Stomach (tissue), 9 donors: ENCODE data around the gene PCDHGC5. TPM values are rescaled to one million over a fixed set of nuclear protein-coding genes. Genes with fewer than 3 reads are reported as not detected.
A peak's percentile ranks its signal among the peaks of the same experiment; 100 is the strongest.

Experiments used
- DNase-seq, 2 donors: peaks; one replicate each; pipeline versions ENCODE4 v3.0.0 to v3.0.0-alpha.2; 2013 to 2019
- H3K27ac ChIP-seq, 5 donors: fragments of 200-600 bp in 4 of 5; sonication (generic) in 4 of 5; one replicate each; pipeline ENCODE4 v1.5.1; 2013 to 2019; ENCODE audit warnings: mild to moderate bottlenecking in 1 of 5, moderate library complexity in 1 of 5
- H3K27me3 ChIP-seq, 3 donors: fragments of 200-600 bp; sonication (generic); one replicate each; pipeline ENCODE4 v1.5.1; 2017 to 2019; ENCODE audit warnings: mixed run types in 1 of 3
- H3K36me3 ChIP-seq, 4 donors: fragments of 200-600 bp; sonication (generic); 1 replicate in 3 of 4; 2 replicates in 1 of 4; pipeline ENCODE4 v1.5.1; 2016 to 2019
- H3K4me1 ChIP-seq, 4 donors: fragments of 200-600 bp; sonication (generic); one replicate each; pipeline ENCODE4 v1.5.1; 2016 to 2019
- H3K4me3 ChIP-seq, 4 donors: fragments of 200-600 bp; sonication (generic) in 3 of 4; one replicate each; pipeline ENCODE4 v1.5.1; 2016 to 2019; ENCODE audit warnings: mild to moderate bottlenecking in 1 of 4
- H3K9me3 ChIP-seq, 4 donors: fragments of 200-600 bp; sonication (generic); one replicate each; pipeline ENCODE4 v1.5.1; 2016 to 2019
- CTCF ChIP-seq, 7 experiments: fragments of 450-650 bp in 4 of 7; fragments of 200-600 bp in 3 of 7; sonication (generic) in 3 of 7; IDR thresholded peaks; one replicate each; pipeline ENCODE4 v1.5.1; 2016 to 2019; ENCODE audit warnings: antibody characterized with exemption in 7 of 7, control low read depth in 2 of 7, mild to moderate bottlenecking in 1 of 7
- EP300 ChIP-seq: sonication (generic); formaldehyde crosslinking; IDR thresholded peaks from one replicate; pipeline ENCODE4 v1.6.1; 2017; ENCODE audit warnings: antibody characterized with exemption
- POLR2A ChIP-seq, 4 donors: fragments of 450-650 bp; IDR thresholded peaks; one replicate each; pipeline ENCODE4 v1.6.1; 2016; ENCODE audit warnings: antibody characterized with exemption in 4 of 4, control low read depth in 2 of 4, mild to moderate bottlenecking in 1 of 4, moderate library complexity in 1 of 4
- POLR2AphosphoS5 ChIP-seq, 3 donors: sonication (generic); formaldehyde crosslinking; IDR thresholded peaks; one replicate each; pipeline ENCODE4 v1.6.1; 2016; ENCODE audit warnings: antibody characterized with exemption in 3 of 3
- whole genome bisulfite sequencing, 5 donors: extraction: QIAGEN DNeasy Blood & Tissue Kit in 3 of 5; methylation state at CpG; one replicate each; pipeline versions ENCODE4 v1.1.5 to v1.1.7; 2013 to 2018; 5-methylcytosine and 5-hydroxymethylcytosine counted together
- intact Hi-C: fragments of 100-400 bp; cut with DNase I; formaldehyde crosslinking; loops from one replicate; pipeline ENCODE4 v1.15.1; 2023; ENCODE audit warnings: low total_unique reads
- polyA plus RNA-seq, 3 donors: library from polyadenylated mRNA; stranded (reverse); fragments of 200-250 nt; gene quantifications; one replicate each; pipeline ENCODE4 v1.2.3, GENCODE V29; 2013
- total RNA-seq, 5 donors: library from RNA; depleted of rRNA; stranded (reverse); fragments of >200 nt; gene quantifications; one replicate each; pipeline versions ENCODE4 v1.1.0 to v1.2.3, GENCODE V29; 2014 to 2016
- donor health status: healthy with polysubstance abuse.
- donor health status: Bipolar disorder and iron deficiency.
- donor health status: healthy.

The PCDHGC5 gene
- total and polyA plus RNA-seq, 8 donors: 0.08 to 3.5 (median 2.0) TPM; not detected in 3

GRCh38 chr5:141477044-141477575 is 11.8 kb upstream of the PCDHGC5 start:
- H3K27ac ChIP-seq: peak overlapping the region in 4 of 5 donors; percentile 82 to 92 (median 88)
- no peaks in the 10 kb centered on the region for H3K9me3 ChIP-seq
- no peak for DNase-seq
- TF ChIP-seq EP300 (no peak), CTCF (IDR thresholded peaks at IDR 0.05) (no peak), POLR2AphosphoS5 (IDR thresholded peaks at IDR 0.05) (no peak), POLR2A (IDR thresholded peaks at IDR 0.05) (no peak)
- intact Hi-C loops: loop anchor here (10.0 kb wide), 1 partner anchor 48 kb away; no protein-coding TSS in a partner anchor
- peaks cover 17 to 65% (median 53%) of the 10 kb centered on the region in 4 donors for H3K4me1 ChIP-seq
- no peaks in the 10 kb centered on the region for H3K36me3 ChIP-seq
- peak overlapping the region; percentile 58 to 70 (median 64) for H3K4me3 ChIP-seq
- 26 to 34% (median 28%) methylated on average over 16 to 24 of the region's 24 CpGs for WGBS, 5 donors
- peaks cover 0 to 41% (median 21%) of the 10 kb centered on the region in 3 donors for H3K27me3 ChIP-seq

GRCh38 chr5:141477815-141478214 is 11.1 kb upstream of the PCDHGC5 start:
- Histone ChIP-seq H3K9me3 (no peaks in the 10 kb centered on the region), H3K27ac (peak overlapping the region in 1 of 5 donors; percentile 92), H3K27me3 (peaks cover 0 to 45% (median 21%) of the 10 kb centered on the region in 3 donors), H3K36me3 (no peaks in the 10 kb centered on the region), H3K4me3 (peak overlapping the region; percentile 58 to 70 (median 64)), H3K4me1 (peaks cover 17 to 65% (median 53%) of the 10 kb centered on the region in 4 donors)
- no peak for DNase-seq
- 30 to 54% (median 43%) methylated on average over 7 to 13 of the region's 13 CpGs for WGBS, 5 donors
- intact Hi-C loops: loop anchor here (10.0 kb wide), 1 partner anchor 47 kb away; no protein-coding TSS in a partner anchor
- TF ChIP-seq POLR2AphosphoS5 (IDR thresholded peaks at IDR 0.05) (no peak), CTCF (IDR thresholded peaks at IDR 0.05) (no peak), POLR2A (IDR thresholded peaks at IDR 0.05) (no peak), EP300 (no peak)

GRCh38 chr5:141478321-141478945 is 10.4 kb upstream of the PCDHGC5 start:
- TF ChIP-seq EP300 (no peak), POLR2A (IDR thresholded peaks at IDR 0.05) (no peak), CTCF (IDR thresholded peaks at IDR 0.05) (peak in 4 of 7 experiments; percentile 25 to 42 (median 32)), POLR2AphosphoS5 (IDR thresholded peaks at IDR 0.05) (peak in 1 of 3 donors; percentile 16)
- Histone ChIP-seq H3K9me3 (no peaks in the 10 kb centered on the region), H3K36me3 (no peaks in the 10 kb centered on the region), H3K27ac (no peak overlapping the region), H3K4me3 (peak overlapping the region; percentile 58 to 70 (median 64)), H3K4me1 (peaks cover 17 to 65% (median 53%) of the 10 kb centered on the region in 4 donors), H3K27me3 (peaks cover 0 to 51% (median 21%) of the 10 kb centered on the region in 3 donors)
- DNase-seq: peak; percentile 88 to 91
- intact Hi-C loops: loop anchor here (10.0 kb wide), 1 partner anchor 46 kb away; no protein-coding TSS in a partner anchor
- WGBS, 5 donors: 11 to 37% (median 17%) methylated on average over 20 of the region's 20 CpGs

GRCh38 chr5:141479776-141480175 is 9.1 kb upstream of the PCDHGC5 start:
- H3K4me1 ChIP-seq: peaks cover 26 to 77% (median 66%) of the 10 kb centered on the region in 4 donors
- no peaks in the 10 kb centered on the region for H3K36me3 ChIP-seq
- intact Hi-C loops: loop anchor here (10.0 kb wide), 1 partner anchor 45 kb away; no protein-coding TSS in a partner anchor
- no peak for DNase-seq
- no peaks in the 10 kb centered on the region for H3K9me3 ChIP-seq
- TF ChIP-seq EP300 (no peak), POLR2A (IDR thresholded peaks at IDR 0.05) (no peak), POLR2AphosphoS5 (IDR thresholded peaks at IDR 0.05) (no peak), CTCF (IDR thresholded peaks at IDR 0.05) (no peak)
- peak overlapping the region in 2 of 4 donors; percentile 9 to 16 for H3K4me3 ChIP-seq
- H3K27me3 ChIP-seq: peaks cover 0 to 65% (median 25%) of the 10 kb centered on the region in 3 donors
- no peak overlapping the region for H3K27ac ChIP-seq
